ENCODE measurements around the gene SEMA6A. TPM values are rescaled to one million over a fixed set of nuclear protein-coding genes. Genes with fewer than 3 reads are reported as not detected.

The SEMA6A gene, protein sequence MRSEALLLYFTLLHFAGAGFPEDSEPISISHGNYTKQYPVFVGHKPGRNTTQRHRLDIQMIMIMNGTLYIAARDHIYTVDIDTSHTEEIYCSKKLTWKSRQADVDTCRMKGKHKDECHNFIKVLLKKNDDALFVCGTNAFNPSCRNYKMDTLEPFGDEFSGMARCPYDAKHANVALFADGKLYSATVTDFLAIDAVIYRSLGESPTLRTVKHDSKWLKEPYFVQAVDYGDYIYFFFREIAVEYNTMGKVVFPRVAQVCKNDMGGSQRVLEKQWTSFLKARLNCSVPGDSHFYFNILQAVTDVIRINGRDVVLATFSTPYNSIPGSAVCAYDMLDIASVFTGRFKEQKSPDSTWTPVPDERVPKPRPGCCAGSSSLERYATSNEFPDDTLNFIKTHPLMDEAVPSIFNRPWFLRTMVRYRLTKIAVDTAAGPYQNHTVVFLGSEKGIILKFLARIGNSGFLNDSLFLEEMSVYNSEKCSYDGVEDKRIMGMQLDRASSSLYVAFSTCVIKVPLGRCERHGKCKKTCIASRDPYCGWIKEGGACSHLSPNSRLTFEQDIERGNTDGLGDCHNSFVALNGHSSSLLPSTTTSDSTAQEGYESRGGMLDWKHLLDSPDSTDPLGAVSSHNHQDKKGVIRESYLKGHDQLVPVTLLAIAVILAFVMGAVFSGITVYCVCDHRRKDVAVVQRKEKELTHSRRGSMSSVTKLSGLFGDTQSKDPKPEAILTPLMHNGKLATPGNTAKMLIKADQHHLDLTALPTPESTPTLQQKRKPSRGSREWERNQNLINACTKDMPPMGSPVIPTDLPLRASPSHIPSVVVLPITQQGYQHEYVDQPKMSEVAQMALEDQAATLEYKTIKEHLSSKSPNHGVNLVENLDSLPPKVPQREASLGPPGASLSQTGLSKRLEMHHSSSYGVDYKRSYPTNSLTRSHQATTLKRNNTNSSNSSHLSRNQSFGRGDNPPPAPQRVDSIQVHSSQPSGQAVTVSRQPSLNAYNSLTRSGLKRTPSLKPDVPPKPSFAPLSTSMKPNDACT
- 72.5 TPM for polyA plus RNA-seq (ENCODE audit: insufficient read length)
- long read RNA-seq, donor 1, full-length matches to known transcripts: 8 of 14 reads
- long read RNA-seq, donor 1, partial matches to known transcripts: 6 of 14 reads
- long read RNA-seq, donor 1, other reads (novel, unspliced or antisense): 0 of 14 reads
- long read RNA-seq, donor 2, full-length matches to known transcripts: 8 of 13 reads
- long read RNA-seq, donor 2, partial matches to known transcripts: 5 of 13 reads
- long read RNA-seq, donor 2, other reads (novel, unspliced or antisense): 0 of 13 reads
- long read RNA-seq, donor 3, full-length matches to known transcripts: 2 of 2 reads
- long read RNA-seq, donor 3, partial matches to known transcripts: 0 of 2 reads
- long read RNA-seq, donor 3, other reads (novel, unspliced or antisense): 0 of 2 reads
- long read RNA-seq, donor 4: 0 reads
- long read RNA-seq, donor 5, full-length matches to known transcripts: 3 of 3 reads
- long read RNA-seq, donor 5, partial matches to known transcripts: 0 of 3 reads
- long read RNA-seq, donor 5, other reads (novel, unspliced or antisense): 0 of 3 reads
- long read RNA-seq, donor 6, full-length matches to known transcripts: 3 of 3 reads
- long read RNA-seq, donor 6, partial matches to known transcripts: 0 of 3 reads
- long read RNA-seq, donor 6, other reads (novel, unspliced or antisense): 0 of 3 reads
- long read RNA-seq, donor 7, full-length matches to known transcripts: 12 of 12 reads
- long read RNA-seq, donor 7, partial matches to known transcripts: 0 of 12 reads
- long read RNA-seq, donor 7, other reads (novel, unspliced or antisense): 0 of 12 reads
- long read RNA-seq, donor 8, partial matches to known transcripts: 0 of 2 reads
- long read RNA-seq, donor 8, other reads (novel, unspliced or antisense): 0 of 2 reads

DNA sequence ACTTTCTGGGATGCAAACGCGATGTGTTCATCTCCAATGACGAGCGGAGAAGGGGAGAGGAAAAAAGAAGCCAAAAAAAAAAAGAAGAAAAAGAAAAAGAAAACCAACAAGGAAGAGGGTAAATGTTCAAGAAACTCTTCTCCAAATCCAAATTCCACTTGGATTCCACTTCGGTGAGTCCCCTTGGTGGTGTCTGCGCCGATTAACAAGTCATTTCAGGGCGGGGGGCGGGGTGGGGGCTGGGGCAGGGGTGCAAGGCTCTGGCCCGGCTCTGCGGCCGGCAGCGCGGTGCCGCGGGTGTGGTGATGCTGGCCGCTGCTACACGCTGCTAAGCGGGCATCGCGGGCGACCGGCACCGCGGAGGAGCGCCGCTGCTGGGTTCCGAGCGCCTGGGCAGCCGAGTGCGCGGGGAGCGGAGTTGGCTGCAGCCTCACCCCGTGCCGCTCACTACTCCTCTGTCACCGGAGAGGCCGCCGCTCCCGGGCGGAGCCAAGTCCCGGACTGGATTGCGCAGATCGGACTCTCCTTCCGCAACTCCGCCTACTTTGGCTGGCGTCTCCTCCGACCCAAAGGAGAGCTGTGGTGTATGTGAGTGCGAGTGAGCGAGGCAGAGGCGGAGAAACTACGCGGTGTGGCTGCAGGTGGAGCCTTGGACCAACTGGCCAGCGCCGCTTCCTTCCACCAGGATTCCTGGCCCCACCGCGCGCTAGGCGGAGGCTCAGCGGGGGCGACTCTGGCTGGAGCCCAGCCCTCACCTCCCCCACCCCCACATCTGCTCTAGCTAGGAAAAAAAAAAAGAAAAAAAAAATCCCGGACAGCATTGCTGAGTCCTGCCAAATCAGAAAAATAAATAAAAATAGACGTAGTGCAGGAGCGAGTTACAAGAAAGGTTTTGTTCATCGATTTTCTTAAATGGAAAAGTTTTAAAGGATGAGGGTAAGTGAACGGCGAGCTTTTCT lies at the start of gene SEMA6A:
Gene SEMA6A (minus strand): TSS at position 457 of the 959 bp plus-strand sequence. CDS start 69,879 bp downstream, outside the sequence.
- peak; percentile 94 for DNase-seq

DNA sequence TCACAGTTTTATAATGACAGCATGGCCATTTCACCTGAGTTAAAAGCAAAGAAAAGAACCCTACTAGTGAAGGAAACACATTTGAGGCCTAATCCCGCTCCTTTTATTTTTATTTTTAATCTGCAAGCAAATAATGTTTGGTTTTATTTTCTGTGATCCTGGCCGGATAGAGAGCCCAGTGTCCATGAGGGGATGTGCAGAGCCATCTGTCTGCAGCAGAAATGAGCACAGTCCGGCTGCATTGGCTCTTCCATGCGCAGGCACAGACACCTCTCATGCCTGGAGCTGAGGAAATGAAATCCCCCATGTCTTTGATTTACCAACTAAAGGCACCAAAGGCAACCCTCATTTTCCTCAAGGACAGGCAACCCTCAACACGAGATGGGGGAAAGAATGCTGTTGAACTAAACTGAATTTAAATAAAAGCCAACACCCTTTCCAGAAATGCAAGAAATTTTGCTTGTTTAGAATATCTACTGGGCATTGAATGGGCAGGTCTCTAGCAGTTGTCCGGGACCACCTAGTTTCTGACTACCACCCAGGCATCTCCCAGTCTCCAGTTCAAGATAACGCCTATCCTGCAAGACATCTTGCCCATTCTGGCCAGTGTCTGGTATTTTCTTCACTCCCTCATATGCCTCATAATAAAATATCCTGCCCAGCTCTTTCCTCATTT lies 47.9 kb upstream of the SEMA6A start:
- no peak for DNase-seq

DNA sequence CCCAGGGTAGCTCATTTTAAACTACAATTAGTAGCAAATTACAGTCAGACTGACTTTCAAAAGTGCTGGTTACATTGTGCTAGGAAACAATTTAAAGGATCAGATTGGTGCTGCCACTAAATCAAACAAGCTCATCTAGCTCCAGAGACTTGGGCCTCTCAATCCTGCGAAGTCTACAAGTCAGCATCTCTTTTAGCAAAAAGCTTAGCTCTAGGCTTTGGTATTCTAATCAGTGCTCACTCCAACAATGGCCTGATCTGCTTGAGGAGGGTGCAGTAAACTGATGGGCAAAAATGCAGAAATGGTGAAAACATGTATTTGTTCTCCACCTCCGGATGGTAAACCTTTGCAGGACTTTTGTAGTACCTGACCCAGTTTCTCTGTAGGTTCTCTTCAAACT lies 47.0 kb upstream of the SEMA6A start:
- DNase-seq: no peak

DNA sequence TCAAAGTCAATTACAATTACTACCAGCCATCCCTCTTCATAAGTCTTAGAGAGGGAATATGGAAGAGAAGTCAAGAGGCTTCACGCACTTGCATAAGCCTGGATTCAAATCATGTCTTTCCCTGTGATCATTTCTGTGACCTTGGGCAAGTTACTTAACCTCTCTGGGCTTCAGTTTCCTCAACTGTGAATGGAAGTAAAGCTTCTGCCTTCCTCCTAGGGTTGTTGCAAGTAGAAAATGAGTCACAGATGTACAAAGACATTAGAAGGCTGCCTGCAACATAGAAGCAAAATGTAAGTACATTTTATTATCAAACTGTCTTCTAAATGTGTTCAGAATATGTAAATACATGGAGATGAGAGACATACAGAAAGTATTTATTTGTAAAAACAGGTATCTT lies 42.3 kb upstream of the SEMA6A start:
- DNase-seq: no peak

DNA sequence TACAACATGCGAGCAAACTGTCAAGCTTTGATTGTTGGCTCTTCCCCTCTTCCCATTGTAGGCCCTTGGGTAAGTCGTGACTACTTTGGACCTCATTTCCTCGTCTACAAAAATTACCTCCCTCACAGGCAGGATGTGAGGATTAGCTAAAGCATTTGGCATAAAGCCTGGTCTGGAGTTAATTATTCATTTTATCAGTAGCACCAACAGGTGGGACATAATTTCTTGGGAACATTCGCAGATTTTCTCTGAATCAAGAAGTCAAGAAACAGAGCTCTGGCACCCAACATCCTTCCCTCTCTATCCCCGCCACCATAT lies 39.9 kb upstream of the SEMA6A start:
- DNase-seq: no peak

DNA sequence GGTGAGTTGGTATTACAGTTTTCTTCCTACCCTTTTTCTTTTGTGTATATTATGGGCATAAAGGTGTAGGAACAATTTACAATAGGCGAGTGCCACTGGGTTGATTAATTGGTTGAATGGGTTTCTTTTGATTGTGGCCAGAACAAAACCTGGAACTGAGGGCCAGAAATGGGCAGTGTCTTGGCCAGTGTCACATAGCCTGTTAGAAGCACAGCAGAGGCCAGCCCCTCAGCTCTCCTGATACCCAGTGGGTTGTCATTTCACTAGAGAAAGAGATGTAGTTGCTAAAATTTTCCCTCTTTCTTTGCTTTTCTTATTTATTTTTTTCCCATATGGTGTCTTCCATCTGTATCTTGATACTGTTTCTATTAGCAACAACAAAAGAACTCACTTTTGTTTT lies 38.8 kb upstream of the SEMA6A start:
- DNase-seq: no peak

DNA sequence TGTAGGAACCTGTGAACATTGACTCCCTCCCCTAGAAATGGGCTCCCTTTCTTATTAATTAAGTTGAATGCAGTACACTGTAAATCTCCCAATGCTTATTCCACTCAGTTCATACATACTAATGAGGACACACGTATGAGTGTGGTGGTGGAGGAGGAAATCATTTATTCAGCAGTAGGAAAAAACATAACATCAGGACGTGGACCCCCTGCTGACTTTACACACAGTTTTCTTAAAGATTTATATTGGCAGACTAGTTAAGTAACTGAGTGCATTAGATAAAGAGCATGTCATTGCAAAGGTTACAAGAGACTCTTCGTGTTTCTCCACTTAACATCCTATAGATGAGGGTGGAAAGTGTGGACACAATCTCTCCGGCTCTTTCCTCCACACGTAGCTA lies 37.8 kb upstream of the SEMA6A start:
- DNase-seq: no peak

DNA sequence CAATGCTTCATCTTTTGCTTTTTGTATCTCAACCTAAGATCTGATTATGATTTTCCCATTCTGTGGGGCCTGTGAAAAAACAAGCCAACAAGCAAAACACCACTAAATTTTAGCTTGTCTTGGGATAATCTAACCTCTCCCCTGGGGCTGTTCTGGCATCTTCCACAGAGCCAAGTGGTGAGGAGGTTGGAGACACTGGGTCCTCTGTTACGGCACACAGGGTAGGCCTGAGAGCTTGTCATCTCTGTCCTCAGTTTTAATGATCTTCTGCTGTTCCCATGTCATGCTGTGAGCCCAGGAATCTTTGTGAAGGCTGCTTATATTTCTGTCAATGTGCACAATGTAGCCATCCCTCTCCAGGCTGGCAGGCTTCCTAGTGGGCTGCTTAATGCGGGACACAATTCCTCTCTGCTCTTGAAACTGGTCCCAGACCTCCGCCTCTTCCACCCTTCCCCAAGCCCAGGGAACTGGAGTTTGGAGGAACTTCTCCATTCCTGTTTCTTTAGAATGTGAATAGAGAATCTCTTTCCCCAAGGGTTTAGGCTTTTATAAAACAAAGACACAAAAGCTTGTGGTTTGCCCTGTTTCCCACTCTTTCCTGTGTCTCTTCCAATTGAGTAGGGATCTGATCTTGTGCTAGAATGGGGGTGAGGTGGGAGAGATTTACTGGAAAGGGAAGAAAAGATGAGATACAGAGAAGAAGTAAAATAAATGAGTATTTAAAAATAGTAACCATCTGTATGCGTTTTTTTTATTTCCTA lies 30.9 kb upstream of the SEMA6A start:
- DNase-seq: no peak

DNA sequence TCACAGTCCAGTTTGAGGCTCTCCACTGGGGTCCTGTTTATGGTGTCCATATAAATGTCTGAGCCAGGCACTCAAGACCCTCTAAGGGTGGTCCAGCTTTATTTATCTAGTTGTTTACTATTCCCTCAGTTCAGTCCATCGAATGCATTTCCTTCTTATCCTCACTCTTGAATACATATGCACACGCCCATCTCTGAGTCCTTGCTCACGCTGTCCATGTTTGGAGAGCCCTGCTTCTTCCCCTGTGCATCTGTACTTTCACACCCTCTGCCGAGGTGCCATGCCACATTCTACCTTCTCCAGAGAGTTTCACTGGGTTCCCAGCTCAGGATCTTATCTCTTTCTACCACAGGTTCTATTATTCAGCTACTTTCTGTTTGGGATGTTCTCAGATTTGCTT lies 30.2 kb upstream of the SEMA6A start:
- no peak for DNase-seq

DNA sequence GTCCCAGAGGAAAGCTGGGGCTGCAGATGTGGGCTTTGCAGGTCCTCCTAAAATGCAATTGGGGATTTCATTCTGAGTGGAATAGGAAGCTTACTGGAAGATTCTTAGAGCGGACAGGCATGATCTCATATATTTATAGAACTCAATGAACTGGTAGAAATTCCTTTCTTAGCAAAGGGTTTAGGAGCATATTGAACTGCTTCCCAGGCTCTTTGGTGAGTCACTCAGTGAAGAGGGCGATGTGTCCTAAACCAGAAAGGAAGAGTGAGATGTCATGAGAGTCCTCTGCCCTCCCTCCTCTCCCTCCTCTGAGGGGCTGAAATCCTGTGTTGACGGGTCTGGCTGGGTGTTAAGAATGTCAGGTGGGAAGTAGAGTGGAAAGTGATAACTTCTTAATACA lies 26.3 kb upstream of the SEMA6A start:
- no peak for DNase-seq

DNA sequence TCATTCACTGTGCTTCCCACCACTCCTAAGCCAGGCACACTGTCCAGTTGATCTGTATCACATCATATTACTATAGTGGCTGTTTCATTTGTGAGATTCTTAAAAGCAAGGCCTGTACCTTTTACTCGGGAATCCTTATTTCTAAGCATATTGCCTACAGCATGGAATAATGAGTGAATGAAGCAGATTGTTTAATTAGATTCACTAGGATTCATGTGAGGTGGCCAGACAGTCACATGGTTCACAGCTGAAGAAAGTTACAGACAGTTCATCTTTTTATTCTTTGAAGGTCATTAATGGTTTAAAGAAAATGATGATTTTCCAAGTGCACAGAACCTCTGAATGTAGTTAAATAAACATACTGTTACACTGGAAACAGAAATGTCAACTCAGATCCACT lies 24.3 kb upstream of the SEMA6A start:
- no peak for DNase-seq

DNA sequence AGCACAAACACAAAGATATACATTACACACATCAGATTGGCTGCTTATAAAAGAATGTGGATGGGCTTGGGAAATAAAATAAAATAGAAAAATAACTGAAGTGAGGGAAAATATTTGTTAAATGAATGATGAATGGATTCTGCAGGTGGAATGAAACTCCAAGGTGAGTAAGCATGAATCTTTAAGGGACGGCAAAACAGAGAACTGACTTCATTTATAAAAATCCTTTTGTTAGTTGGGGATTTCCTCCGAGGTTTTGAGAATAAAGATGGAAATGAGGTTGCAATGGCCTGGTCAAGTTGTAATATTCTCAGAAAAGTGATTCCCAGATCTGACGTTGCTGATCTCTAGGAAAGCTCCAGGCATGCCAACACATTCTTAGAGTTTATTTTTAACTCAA lies 20.9 kb upstream of the SEMA6A start:
- no peak for DNase-seq

DNA sequence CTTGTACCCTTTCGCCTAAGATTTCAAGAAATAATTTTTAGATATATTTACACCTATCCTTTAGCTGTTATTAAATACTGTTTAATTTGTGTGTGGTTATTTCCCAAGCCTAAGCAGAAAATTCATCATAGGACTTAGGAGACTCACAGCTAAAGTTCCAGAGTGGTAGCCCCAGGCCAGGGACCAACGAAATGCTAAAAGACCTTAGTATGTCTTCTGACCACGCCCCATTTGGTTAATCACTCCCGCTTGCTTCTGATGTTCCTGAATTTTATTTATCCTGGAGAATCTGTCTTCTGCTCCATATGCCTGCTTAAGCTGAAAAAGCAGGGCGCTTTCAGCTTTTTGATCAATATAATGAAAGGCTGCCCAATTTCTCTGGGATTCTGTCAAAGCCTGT lies 18.7 kb upstream of the SEMA6A start:
- DNase-seq: no peak

DNA sequence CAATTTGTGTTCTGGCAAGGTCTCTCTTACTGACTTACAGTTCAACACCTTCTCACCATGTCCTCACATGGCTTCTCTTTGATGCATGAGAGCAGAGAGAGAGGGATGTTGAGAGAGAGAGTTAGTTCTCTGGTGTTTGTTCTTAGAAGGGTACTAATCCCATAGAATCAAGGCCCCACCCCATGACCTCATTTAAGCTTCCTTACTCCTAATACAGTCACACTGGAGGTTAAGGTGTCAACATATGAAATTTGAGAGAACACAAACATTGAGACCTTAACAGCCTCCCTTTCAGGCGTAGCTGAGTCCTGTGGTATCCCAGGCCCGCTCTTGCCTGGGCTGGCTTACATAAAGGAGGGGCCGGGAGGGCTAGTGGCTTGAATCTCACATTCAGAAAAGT lies 10.6 kb upstream of the SEMA6A start:
- no peak for DNase-seq

DNA sequence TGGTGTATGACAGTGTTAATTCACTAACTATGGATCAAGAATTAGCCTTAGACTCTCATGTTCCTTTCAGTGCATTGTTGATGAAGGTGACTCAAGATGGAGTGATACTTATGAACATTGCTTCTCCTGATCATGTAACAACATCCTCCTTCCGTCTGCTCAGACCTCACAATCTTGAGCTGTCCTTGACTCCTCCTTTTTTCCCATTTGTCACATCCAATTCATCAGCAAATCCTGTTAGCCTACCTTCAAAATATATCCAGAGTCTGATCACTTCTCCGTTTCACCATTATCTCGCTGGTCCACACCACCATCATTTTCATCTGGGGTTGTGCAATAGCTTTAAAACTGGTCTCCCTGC lies 9.2 kb upstream of the SEMA6A start:
- no peak for DNase-seq

DNA sequence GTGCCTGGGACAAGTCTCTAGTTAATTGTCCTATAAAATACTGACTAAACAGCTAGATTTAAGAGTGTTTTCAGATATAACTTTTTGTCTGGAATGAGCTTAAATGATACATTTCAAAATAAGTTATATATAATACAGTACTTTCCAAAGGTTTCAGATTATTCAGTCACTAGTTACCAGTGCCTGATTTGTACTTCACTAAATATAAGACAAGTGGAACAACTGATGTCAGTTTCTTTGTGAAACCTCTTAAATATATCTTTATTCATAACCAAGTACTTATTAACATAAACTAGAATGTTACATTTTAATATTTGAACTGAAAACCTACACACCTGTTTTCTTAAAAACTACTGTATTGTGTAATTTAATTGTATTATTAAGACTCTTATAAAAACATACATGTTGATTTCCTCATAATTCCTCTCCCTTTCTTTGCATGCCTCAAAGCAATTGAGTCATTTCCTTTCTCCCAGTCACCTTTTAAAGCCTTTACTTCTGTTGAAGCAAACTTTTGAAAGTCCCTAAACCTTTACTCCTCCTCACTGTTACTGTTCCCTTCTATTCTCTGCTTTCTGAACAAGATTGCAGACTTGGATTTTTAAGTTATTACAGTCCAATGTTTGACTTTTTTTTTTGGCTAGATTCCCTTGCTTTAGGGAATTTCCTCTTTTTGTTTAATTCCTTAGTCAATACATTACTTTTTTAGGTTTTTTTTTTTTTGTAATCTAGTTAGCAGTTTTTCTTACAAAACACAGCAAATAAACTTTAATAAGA lies 8.7 kb upstream of the SEMA6A start:
- no peak for DNase-seq

DNA sequence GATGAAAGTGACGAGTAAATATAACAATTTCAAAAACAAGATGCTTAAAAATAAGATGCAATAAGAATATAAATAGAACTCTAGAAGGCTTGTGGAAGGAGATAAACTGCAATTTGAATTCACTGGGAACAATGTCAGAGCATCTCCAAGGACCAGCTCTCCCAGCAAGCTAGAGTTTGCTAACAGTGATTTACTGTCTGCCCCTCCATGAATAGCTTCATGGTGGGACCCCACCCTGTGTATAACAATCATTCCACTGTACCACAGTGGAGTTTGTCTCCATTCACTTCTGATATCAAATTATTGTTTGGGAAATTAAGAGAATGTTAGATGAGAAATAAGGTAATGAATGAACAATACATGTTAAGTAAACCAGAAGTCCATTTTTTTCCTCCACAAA lies 7.3 kb upstream of the SEMA6A start:
- no peak for DNase-seq

DNA sequence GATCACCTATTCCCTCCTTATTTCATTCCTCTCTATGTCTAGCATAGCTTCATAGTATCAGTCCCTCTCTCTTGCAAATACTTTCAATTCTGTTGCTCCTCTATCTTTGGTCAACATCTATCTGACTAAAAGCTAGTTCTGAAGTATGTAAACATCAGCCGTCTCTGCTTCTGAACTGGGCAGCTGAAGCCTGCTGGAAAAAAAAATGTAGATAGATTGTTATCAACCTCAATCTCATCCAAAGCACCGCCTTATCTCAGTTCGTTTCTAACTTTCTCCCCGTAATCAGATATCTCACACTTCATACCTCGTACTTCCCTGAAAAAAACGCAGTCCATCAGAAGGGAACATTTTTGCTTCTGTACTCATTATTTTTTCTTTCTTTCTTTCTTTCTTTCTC lies 4.5 kb upstream of the SEMA6A start:
- DNase-seq: no peak

All from left kidney (tissue), 8 donors.